ENCODE data around the gene CD63. TPM values are rescaled to one million over a fixed set of nuclear protein-coding genes. Genes with fewer than 3 reads are reported as not detected.

Gene CD63
- total RNA-seq, 1 experiment from 2014 or later = 869 TPM

DNA sequence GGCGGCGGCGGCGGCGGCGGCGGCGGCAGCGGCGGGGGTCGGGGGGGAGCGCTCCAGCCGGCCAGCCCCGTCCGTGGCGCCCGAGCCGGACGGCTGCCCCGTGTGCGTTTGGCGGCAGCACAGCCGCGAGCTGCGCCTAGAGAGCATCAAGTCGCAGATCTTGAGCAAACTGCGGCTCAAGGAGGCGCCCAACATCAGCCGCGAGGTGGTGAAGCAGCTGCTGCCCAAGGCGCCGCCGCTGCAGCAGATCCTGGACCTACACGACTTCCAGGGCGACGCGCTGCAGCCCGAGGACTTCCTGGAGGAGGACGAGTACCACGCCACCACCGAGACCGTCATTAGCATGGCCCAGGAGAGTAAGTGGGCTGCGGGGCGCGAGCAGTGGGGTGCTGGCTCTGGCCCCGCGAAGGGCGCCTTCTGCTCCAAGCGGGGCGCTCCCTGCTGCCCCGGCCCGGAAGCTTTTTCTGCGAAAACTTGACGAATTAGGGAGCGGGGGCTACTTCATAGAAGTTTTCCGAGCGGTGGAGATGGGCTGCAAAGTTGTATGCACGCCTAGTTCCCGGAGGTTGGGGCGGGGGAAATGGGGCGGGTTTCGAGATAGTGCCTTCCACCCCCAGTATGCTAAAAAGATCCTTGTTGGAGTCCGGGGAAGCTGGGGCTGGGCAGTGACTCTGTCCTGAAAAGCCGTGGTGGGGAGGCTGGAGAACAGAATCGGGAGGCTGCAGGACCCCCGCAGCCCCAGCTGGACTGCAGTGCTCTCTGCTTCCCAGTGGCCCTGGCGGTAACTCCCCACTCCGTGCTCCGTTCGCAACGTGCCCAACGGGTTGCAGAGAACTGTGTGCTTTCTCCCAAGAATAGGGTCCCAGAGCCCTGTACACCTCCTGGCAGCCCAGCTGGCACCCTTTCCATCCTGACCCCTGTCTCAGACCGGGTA, 14.9 kb upstream of the CD63 start:
- Histone ChIP-seq H3K4me3 (ENCODE audit: low read length) (peak overlapping the region; percentile 87), H3K9ac (ENCODE audit: low read length) (peak overlapping the region; percentile 41; the same call in 1 of the 2 replicates), H3F3A (ENCODE audit: low read length, unreplicated experiment) (no peaks in the 10 kb centered on the region), H3K27ac (ENCODE audit: low read length) (no peak overlapping the region), H2AFZ (ENCODE audit: low read length) (peak overlapping the region; percentile 95), H3K79me2 (ENCODE audit: low read length) (no peaks in the 10 kb centered on the region), H3K9me2 (replicated peaks; ENCODE audit: low read length) (no peaks in the 10 kb centered on the region), H4K20me1 (ENCODE audit: low read length) (no peaks in the 10 kb centered on the region), H3K36me3 (ENCODE audit: low read depth, low read length) (no peaks in the 10 kb centered on the region), H3K27me3 (ENCODE audit: low read length) (no peaks in the 10 kb centered on the region), H3K9me3 (ENCODE audit: low read length) (no peaks in the 10 kb centered on the region), H3K4me1 (ENCODE audit: insufficient read depth, low read length) (peaks cover 13% of the 10 kb centered on the region; the same call in 1 of the 2 replicates), H3K4me2 (ENCODE audit: low read length) (peak overlapping the region; percentile 100)
- ChIA-PET CTCF (interaction anchor here (0.6 kb wide), 1 partner anchor 172 kb away, joined by 3 read pairs; no protein-coding TSS in a partner anchor), POLR2A (ENCODE audit: unreplicated experiment) (interaction anchor here (0.5 to 0.6 kb wide), 3 partner anchors 13 to 361 kb away, joined by 4 to 5 read pairs (median 5); partner anchors contain the start of gene PA2G4)
- DNase-seq = peak; percentile 67
- ATAC-seq = peak; percentile 66
- BruUV-seq (replicated peaks) = TSS peak; percentile 56
- no peak for TF ChIP-seq EZH2phosphoT487 (IDR thresholded peaks at IDR 0.05; ENCODE audit: borderline replicate concordance, low read length)
- TF ChIP-seq, protein P1, sequence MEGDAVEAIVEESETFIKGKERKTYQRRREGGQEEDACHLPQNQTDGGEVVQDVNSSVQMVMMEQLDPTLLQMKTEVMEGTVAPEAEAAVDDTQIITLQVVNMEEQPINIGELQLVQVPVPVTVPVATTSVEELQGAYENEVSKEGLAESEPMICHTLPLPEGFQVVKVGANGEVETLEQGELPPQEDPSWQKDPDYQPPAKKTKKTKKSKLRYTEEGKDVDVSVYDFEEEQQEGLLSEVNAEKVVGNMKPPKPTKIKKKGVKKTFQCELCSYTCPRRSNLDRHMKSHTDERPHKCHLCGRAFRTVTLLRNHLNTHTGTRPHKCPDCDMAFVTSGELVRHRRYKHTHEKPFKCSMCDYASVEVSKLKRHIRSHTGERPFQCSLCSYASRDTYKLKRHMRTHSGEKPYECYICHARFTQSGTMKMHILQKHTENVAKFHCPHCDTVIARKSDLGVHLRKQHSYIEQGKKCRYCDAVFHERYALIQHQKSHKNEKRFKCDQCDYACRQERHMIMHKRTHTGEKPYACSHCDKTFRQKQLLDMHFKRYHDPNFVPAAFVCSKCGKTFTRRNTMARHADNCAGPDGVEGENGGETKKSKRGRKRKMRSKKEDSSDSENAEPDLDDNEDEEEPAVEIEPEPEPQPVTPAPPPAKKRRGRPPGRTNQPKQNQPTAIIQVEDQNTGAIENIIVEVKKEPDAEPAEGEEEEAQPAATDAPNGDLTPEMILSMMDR (conservative IDR thresholded peaks at IDR 0.05; ENCODE audit: low read depth, low read length) = no peak; the same call in 1 of the 2 replicates
- no peak for TF ChIP-seq EZH2 (IDR thresholded peaks at IDR 0.05; ENCODE audit: low read length, unreplicated experiment)
- intact Hi-C loops (cut with micrococcal nuclease) = loop anchor here (5.0 kb wide), 1 partner anchor 74 kb away; the partner anchor contains the start of genes ORMDL2 and SARNP

DNA sequence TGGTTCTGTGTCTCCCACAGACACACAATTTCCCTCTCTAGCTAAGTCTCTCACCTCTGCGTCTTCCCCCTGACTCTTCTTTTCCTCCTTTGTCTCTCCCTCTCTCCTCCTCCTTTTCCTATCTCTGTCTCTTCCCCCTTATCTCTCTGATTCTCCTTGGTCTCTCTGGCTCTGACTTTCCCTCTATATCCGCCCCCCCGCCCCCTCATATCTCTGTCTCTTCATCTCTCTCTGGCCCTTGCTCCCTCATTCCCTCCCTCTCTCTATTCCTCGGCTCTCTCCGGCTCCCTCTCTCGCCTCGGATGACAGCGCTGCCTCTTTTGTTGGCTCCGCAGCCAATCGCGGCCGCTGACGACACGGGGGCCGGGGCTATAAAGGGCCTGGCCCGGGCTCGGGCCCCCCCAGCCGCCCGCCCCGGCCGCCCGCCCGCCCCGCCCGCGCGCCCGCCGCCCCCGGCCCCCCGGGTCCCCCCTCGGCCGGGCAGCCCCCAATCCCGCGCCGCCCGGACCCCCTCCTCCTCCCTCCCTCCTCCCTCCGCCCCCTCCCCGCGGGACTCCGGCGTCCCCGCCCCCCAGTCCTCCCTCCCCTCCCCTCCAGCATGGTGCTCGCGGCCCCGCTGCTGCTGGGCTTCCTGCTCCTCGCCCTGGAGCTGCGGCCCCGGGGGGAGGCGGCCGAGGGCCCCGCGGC, 14.1 kb upstream of the CD63 start, which contains the start of gene GDF11:
Gene GDF11, plus strand, starts transcription at position 404 of the 687 bp plus-strand sequence. Its CDS starts 195 bp downstream, at position 599.
- Histone ChIP-seq H3K27ac (ENCODE audit: low read length) (no peak within 1 kb of the TSS), H3K9me3 (ENCODE audit: low read length) (no peaks in the 10 kb centered on the region), H3K36me3 (ENCODE audit: low read depth, low read length) (no peaks in the 10 kb centered on the region), H3K79me2 (ENCODE audit: low read length) (no peaks in the 10 kb centered on the region), H2AFZ (ENCODE audit: low read length) (peak within 1 kb of the TSS; percentile 95), H3F3A (ENCODE audit: low read length, unreplicated experiment) (no peaks in the 10 kb centered on the region), H3K4me2 (ENCODE audit: low read length) (peak within 1 kb of the TSS; percentile 100), H3K9me2 (replicated peaks; ENCODE audit: low read length) (no peaks in the 10 kb centered on the region), H3K4me3 (ENCODE audit: low read length) (peak within 1 kb of the TSS; percentile 87), H3K9ac (ENCODE audit: low read length) (peak within 1 kb of the TSS; percentile 41; the same call in 1 of the 2 replicates), H4K20me1 (ENCODE audit: low read length) (no peaks in the 10 kb centered on the region), H3K4me1 (ENCODE audit: insufficient read depth, low read length) (peaks cover 20% of the 10 kb centered on the region), H3K27me3 (ENCODE audit: low read length) (no peaks in the 10 kb centered on the region)
- ATAC-seq (peak; percentile 73), DNase-seq (peak; percentile 80)
- CTCF ChIA-PET = no interaction called here
- TF ChIP-seq, protein P1 (conservative IDR thresholded peaks at IDR 0.05; ENCODE audit: low read depth, low read length) = no peak
- no peak for TF ChIP-seq EZH2 (IDR thresholded peaks at IDR 0.05; ENCODE audit: low read length, unreplicated experiment)
- no peak for TF ChIP-seq EZH2phosphoT487 (IDR thresholded peaks at IDR 0.05; ENCODE audit: borderline replicate concordance, low read length)
- BruUV-seq (replicated peaks) = no TSS peak
- POLR2A ChIA-PET (ENCODE audit: unreplicated experiment) = interaction anchor here (0.5 kb wide), 1 partner anchor 361 kb away, joined by 5 read pairs; the partner anchor contains the start of gene PA2G4
- intact Hi-C loops (cut with micrococcal nuclease) = loop anchor here (5.0 kb wide), 1 partner anchor 74 kb away; the partner anchor contains the start of genes ORMDL2 and SARNP

Measured in PC-3 (cell line).